Activated CD8-positive, alpha-beta memory T cell treated with anti-CD3 and anti-CD28 coated beads, Interleukin-2, amount 10 ng/mL, durations not matched to agents 7 days and 5 days (primary cell): ENCODE results near the gene SF3A2. TPM values are rescaled to one million over a fixed set of nuclear protein-coding genes. Genes with fewer than 3 reads are reported as not detected.
A peak's percentile ranks its signal among the peaks of the same experiment; 100 is the strongest.

Experiments used
- ATAC-seq: fragments of 150-1000 bp; cut with Tn5 transposase; one replicate; pipeline ENCODE4 v1.10.0; 2021; ENCODE audit warnings: moderate library complexity
- CTCF ChIA-PET: fragments of 350-600 bp; sonication (Branson Sonifier 250); formaldehyde crosslinking; loops from one replicate; lab custom pipeline; 2021; ENCODE audit warnings: antibody characterized with exemption; lab: Charles Lee
- DNase-seq: peaks from one replicate; pipeline ENCODE4 v3.0.0-alpha.2; 2020
- H3K27ac Mint-ChIP-seq: one replicate; pipeline ENCODE4 v1.8.0; 2021; ENCODE audit warnings: mild to moderate bottlenecking, mixed read lengths
- H3K27me3 Mint-ChIP-seq: one replicate; pipeline ENCODE4 v1.8.0; 2021; ENCODE audit warnings: mixed read lengths
- H3K36me3 Mint-ChIP-seq: one replicate; pipeline ENCODE4 v1.8.0; 2021; ENCODE audit warnings: mild to moderate bottlenecking, mixed read lengths
- H3K4me1 Mint-ChIP-seq: one replicate; pipeline ENCODE4 v1.8.0; 2021; ENCODE audit warnings: mixed read lengths
- H3K4me3 Mint-ChIP-seq: one replicate; pipeline ENCODE4 v1.8.0; 2021; ENCODE audit warnings: mild to moderate bottlenecking, moderate library complexity, mixed read lengths
- H3K9me3 Mint-ChIP-seq: one replicate; pipeline ENCODE4 v1.8.0; 2022; ENCODE audit warnings: low read depth, mixed read lengths
- total RNA-seq, 2 experiments: library from RNA; stranded (reverse); gene quantifications; one replicate each; pipeline ENCODE4 v1.2.3, GENCODE V29; 2021

The SF3A2 gene
- total RNA-seq, 2 experiments from 2014 or later: 167 to 178 TPM

- ATAC-seq (no peak), DNase-seq (no peak)
- peaks cover 13% of the 10 kb centered on the region for H3K4me1 Mint-ChIP-seq
- H3K27ac Mint-ChIP-seq: no peak overlapping the region
- peaks cover 28% of the 10 kb centered on the region for H3K36me3 Mint-ChIP-seq
- H3K4me3 Mint-ChIP-seq: no peak overlapping the region
- CTCF ChIA-PET: no interaction called here
- no peaks in the 10 kb centered on the region for H3K27me3 Mint-ChIP-seq
- H3K9me3 Mint-ChIP-seq: no peaks in the 10 kb centered on the region
Observed at GRCh38 chr19:2225415-2226050, 11.1 kb upstream of the SF3A2 start.

DNA sequence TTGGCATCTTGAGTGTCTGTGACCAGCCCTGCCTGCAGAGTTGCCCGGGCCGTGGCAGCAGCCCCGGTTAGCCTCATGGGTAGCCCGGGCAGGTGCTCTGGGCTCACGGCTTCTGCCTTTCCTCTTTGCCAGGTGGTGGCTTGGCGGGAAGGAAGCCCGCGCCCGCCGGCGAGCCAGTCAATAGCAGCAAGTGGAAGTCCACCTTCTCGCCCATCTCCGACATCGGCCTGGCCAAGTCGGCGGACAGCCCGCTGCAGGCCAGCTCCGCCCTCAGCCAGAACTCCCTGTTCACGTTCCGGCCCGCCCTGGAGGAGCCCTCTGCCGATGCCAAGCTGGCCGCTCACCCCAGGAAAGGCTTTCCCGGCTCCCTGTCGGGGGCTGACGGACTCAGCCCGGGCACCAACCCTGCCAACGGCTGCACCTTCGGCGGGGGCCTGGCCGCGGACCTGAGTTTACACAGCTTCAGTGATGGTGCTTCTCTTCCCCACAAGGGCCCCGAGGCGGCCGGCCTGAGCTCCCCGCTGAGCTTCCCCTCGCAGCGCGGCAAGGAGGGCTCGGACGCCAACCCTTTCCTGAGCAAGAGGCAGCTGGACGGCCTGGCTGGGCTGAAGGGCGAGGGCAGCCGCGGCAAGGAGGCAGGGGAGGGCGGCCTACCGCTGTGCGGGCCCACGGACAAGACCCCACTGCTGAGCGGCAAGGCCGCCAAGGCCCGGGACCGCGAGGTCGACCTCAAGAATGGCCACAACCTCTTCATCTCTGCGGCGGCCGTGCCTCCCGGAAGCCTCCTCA, 10.4 kb upstream of the SF3A2 start:
- Mint-ChIP-seq H3K4me3 (no peak overlapping the region), H3K4me1 (peaks cover 13% of the 10 kb centered on the region), H3K27me3 (no peaks in the 10 kb centered on the region), H3K9me3 (no peaks in the 10 kb centered on the region), H3K27ac (no peak overlapping the region), H3K36me3 (peaks cover 29% of the 10 kb centered on the region)
- DNase-seq: no peak
- no peak for ATAC-seq
- CTCF ChIA-PET: no interaction called here

- CTCF ChIA-PET: no interaction called here
- H3K9me3 Mint-ChIP-seq: no peaks in the 10 kb centered on the region
- no peak for DNase-seq
- H3K27me3 Mint-ChIP-seq: no peaks in the 10 kb centered on the region
- H3K36me3 Mint-ChIP-seq: peaks cover 29% of the 10 kb centered on the region
- H3K4me3 Mint-ChIP-seq: no peak overlapping the region
- ATAC-seq: no peak
- H3K4me1 Mint-ChIP-seq: peaks cover 13% of the 10 kb centered on the region
- H3K27ac Mint-ChIP-seq: no peak overlapping the region
Observed at GRCh38 chr19:2226840-2227360, 9.7 kb upstream of the SF3A2 start.

- no peaks in the 10 kb centered on the region for H3K9me3 Mint-ChIP-seq
- ATAC-seq (no peak), DNase-seq (no peak)
- H3K36me3 Mint-ChIP-seq: peaks cover 29% of the 10 kb centered on the region
- peaks cover 13% of the 10 kb centered on the region for H3K4me1 Mint-ChIP-seq
- CTCF ChIA-PET: no interaction called here
- no peaks in the 10 kb centered on the region for H3K27me3 Mint-ChIP-seq
- no peak overlapping the region for H3K4me3 Mint-ChIP-seq
- H3K27ac Mint-ChIP-seq: no peak overlapping the region
Observed at GRCh38 chr19:2227415-2228156, 9.0 kb upstream of the SF3A2 start.

DNA sequence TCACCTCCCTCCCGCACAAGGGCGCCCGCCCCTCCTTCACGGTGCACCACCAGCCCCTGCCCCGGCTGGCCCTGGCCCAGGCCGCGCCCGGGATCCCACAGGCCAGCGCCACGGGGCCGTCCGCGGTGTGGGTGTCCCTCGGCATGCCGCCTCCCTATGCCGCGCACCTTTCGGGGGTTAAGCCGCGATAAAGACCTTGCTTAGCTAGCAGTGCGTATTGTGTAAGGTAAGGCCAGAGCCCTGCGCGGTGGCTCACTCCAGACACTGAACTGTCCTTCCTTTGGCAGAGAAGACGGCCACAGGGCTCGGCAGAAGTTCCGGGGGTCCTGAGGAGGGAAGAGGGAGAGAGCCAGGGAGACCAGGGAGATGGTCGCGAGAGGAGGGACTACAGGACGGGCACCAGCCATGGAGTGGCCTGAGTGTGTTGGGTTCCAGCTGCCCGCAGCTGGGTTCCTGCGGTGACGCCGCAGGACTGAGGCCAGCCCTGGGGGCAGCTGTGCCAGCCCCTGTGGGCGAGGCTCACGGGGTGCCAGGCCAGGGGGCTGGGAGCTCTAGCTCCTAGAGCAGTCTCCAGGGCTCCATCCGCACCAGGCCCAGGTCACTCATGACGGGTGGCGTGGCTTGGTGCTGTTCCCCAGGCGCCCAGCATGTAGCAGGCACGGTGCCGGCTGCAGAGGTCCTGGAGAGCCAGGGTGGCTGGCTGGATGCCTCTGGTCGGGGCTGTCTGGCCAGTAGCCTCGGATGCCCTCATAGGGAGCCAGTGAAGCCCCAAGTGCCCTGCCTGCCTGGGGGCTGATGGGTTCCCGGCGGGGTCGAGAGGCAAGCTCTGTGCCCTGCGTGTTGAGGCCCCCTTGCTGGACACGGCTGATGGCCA, 8.2 kb upstream of the SF3A2 start:
- H3K27ac Mint-ChIP-seq: no peak overlapping the region
- ATAC-seq: no peak
- no peak overlapping the region for H3K4me3 Mint-ChIP-seq
- peaks cover 16% of the 10 kb centered on the region for H3K4me1 Mint-ChIP-seq
- no peaks in the 10 kb centered on the region for H3K9me3 Mint-ChIP-seq
- peaks cover 32% of the 10 kb centered on the region for H3K36me3 Mint-ChIP-seq
- H3K27me3 Mint-ChIP-seq: no peaks in the 10 kb centered on the region
- DNase-seq: no peak
- CTCF ChIA-PET: interaction anchor here (1.2 kb wide), 1 partner anchor 11 kb away, joined by 3 read pairs; no protein-coding TSS in a partner anchor

GRCh38 chr19:2229103-2230032, 7.3 kb upstream of the SF3A2 start:
- Mint-ChIP-seq H3K9me3 (no peaks in the 10 kb centered on the region), H3K4me1 (peaks cover 18% of the 10 kb centered on the region), H3K27me3 (no peaks in the 10 kb centered on the region), H3K36me3 (peaks cover 30% of the 10 kb centered on the region), H3K27ac (no peak overlapping the region), H3K4me3 (no peak overlapping the region)
- ATAC-seq: no peak
- CTCF ChIA-PET: interaction anchor here (1.2 kb wide), 1 partner anchor 10 kb away, joined by 3 read pairs; no protein-coding TSS in a partner anchor
- DNase-seq: no peak

DNA sequence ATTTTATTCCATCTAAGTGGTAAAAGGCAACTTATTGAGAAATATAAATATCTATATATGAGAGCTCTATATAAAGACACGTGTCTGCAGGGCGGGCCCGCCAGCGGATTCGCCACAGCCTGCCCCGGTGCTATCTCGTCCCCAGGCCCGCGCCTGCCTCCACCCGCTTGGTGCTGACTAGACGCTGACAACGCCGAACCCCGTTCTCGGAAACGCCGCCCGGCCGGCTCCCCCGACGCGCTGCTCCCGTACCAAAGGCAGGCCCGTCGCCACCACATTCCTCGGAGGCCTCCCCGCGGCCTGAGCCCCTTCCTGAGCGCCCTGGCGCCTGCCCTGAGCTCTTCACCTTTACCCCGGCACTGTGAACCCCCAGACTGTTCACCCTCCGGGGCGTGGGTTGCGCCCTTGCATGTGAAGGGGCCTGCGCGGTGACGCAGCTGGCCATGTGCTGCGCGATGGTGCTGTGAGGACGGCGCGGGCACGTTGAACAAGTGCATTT, 6.5 kb upstream of the SF3A2 start:
- peaks cover 25% of the 10 kb centered on the region for H3K36me3 Mint-ChIP-seq

GRCh38 chr19:2230807-2231533, 5.7 kb upstream of the SF3A2 start:
- Mint-ChIP-seq H3K27me3 (no peaks in the 10 kb centered on the region), H3K9me3 (no peaks in the 10 kb centered on the region), H3K36me3 (peaks cover 23% of the 10 kb centered on the region), H3K27ac (no peak overlapping the region), H3K4me1 (peaks cover 21% of the 10 kb centered on the region), H3K4me3 (no peak overlapping the region)
- CTCF ChIA-PET: interaction anchor here (1.1 kb wide), 1 partner anchor 75 kb away, joined by 4 read pairs; no protein-coding TSS in a partner anchor
- no peak for ATAC-seq
- no peak for DNase-seq

More for the DNA sequence above, 6.5 kb upstream of the SF3A2 start:
- Mint-ChIP-seq H3K4me1 (peaks cover 18% of the 10 kb centered on the region), H3K27me3 (no peaks in the 10 kb centered on the region), H3K4me3 (no peak overlapping the region), H3K27ac (no peak overlapping the region), H3K9me3 (no peaks in the 10 kb centered on the region)
- ATAC-seq (no peak), DNase-seq (no peak)
- CTCF ChIA-PET: interaction anchor here (1.2 kb wide), 1 partner anchor 9 kb away, joined by 3 read pairs; no protein-coding TSS in a partner anchor

DNA sequence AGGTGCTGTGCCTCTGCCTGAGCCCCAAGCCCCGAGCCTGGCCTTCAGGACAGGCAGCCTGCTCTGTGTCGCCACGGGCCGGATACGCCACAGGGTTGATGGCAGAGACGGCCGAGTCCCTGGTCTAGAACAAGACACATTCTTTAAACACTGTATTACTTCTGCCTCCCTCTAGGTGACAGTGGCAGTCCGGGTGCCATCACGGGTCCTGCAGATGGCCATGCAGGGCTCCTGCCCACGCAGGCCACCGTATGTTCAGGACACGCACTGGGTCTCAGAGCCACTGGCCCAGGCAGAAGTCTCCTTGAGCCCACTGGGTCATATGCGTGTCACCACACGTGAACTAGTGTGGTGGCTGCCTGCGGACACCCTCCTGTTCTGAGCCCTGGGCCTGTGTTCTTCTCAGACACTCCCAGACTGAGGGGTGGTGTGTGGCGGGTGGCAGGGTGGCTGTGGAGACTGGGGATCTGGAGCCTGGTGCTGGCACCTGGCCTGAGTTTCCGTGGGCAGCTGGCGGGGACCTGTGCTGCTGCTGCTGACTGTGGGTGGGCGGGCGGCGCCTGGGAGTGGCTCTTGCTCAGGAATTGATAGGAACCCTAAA, 4.9 kb upstream of the SF3A2 start:
- H3K36me3 Mint-ChIP-seq: peaks cover 25% of the 10 kb centered on the region
- H3K4me1 Mint-ChIP-seq: peaks cover 23% of the 10 kb centered on the region
- ATAC-seq (no peak), DNase-seq (no peak)
- no peaks in the 10 kb centered on the region for H3K27me3 Mint-ChIP-seq
- no peak overlapping the region for H3K27ac Mint-ChIP-seq
- no peaks in the 10 kb centered on the region for H3K9me3 Mint-ChIP-seq
- CTCF ChIA-PET: interaction anchor here (1.1 to 1.2 kb wide), 2 partner anchors 76 to 159 kb away, joined by 3 to 4 read pairs; no protein-coding TSS in a partner anchor
- no peak overlapping the region for H3K4me3 Mint-ChIP-seq

DNA sequence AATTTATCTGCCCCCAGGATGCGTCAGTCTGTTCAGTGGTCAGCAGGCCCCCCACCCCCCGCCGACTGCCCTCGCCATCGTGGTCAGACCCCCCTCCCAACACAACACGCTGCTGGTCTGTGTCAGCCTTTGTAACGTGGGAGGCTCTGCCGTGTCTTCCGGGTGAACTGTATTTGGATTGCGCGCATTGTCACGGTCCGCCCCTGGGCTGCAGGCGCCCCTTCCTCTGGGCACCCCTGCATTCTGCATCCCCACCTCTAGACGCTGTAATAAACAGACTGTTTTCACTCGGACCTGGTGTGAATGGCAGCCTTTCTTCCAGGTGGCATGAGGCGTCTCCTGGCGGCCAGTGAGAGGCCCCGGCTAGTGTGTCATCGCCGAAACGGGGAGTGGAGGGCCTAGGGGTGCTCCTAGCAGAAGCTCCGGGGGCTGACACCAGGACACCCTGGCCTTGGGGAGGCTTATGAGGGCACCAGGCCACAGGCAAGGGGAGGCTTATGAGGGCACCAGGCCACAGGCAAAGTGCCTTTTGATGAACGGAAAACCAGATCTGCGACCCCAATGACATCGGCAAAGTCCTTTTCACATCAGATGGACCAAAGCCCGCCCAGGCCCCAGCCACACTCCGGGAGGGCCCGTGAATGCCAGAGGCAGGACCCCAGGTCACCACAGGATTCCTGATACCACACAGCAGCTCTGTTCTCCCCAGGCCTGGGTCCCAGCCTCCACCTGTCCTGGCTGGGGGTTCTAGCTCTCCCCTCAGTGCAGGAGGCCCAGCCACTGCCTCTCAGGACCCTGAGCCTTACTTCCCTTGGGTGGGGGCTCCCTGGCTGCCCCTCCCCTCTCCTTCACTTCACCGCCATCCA, 4.1 kb upstream of the SF3A2 start:
- peak overlapping the region; percentile 28 for H3K27ac Mint-ChIP-seq
- CTCF ChIA-PET: interaction anchor here (1.1 to 1.4 kb wide), 3 partner anchors 29 to 158 kb away, joined by 3 to 5 read pairs (median 4); no protein-coding TSS in a partner anchor

More for the DNA sequence above, 4.1 kb upstream of the SF3A2 start:
- Mint-ChIP-seq H3K4me3 (no peak overlapping the region), H3K9me3 (no peaks in the 10 kb centered on the region), H3K4me1 (peaks cover 24% of the 10 kb centered on the region), H3K36me3 (peaks cover 26% of the 10 kb centered on the region), H3K27me3 (no peaks in the 10 kb centered on the region)
- DNase-seq (no peak), ATAC-seq (no peak)
